AG04449 (cell line): Measurements from ENCODE around the gene ANXA2R.
A peak's percentile ranks its signal among the peaks of the same experiment; 100 is the strongest.

Experiments
- CTCF ChIA-PET: fragments of 350-600 bp; formaldehyde crosslinking; extraction: SDS; loops from one replicate; lab custom pipeline; 2021; ENCODE audit warnings: antibody characterized with exemption; lab: Yijun Ruan, JAX
- POLR2A ChIA-PET: fragments of 400-600, 350-600 bp; formaldehyde crosslinking; extraction: SDS; loops from one replicate; lab custom pipeline; 2020; ENCODE audit warnings: antibody characterized with exemption, inconsistent platforms; lab: Yijun Ruan, JAX
- DNase-seq: peaks from one replicate; pipeline ENCODE4 v3.0.0-alpha.2; 2010; ENCODE audit warnings: low read depth, low spot score
- H3K4me3 ChIP-seq: 2 replicates; pipeline ENCODE4 v1.5.1; 2011; ENCODE audit warnings: low read depth, mild to moderate bottlenecking, control low read depth, low read length
- CTCF ChIP-seq: IDR thresholded peaks from one replicate; pipeline ENCODE4 v1.5.1; 2011; ENCODE audit warnings: mild to moderate bottlenecking, moderate library complexity, low read length, control low read depth, inconsistent platforms; ENCODE audit not compliant: insufficient read depth; ENCODE audit errors: missing control alignments

Gene ANXA2R

GRCh38 chr5:43007246-43007910 lies 32.7 kb downstream of the ANXA2R start:
- ChIA-PET CTCF (interaction anchor here (0.8 to 5.3 kb wide), 13 partner anchors 8 to 98 kb away, joined by 3 to 52 read pairs (median 8); no protein-coding TSS in a partner anchor), POLR2A (interaction anchor here (0.8 to 3.3 kb wide), 5 partner anchors 11 to 57 kb away, joined by 3 to 17 read pairs (median 14); no protein-coding TSS in a partner anchor)
- no peak for DNase-seq
- peak overlapping the region; percentile 57 for H3K4me3 ChIP-seq
- no peak for TF ChIP-seq CTCF

GRCh38 chr5:43006424-43007202 lies 33.5 kb downstream of the ANXA2R start:
- no peak overlapping the region for H3K4me3 ChIP-seq
- no peak for DNase-seq
- CTCF ChIA-PET: interaction anchor here (1.1 to 5.3 kb wide), 9 partner anchors 8 to 99 kb away, joined by 3 to 52 read pairs (median 9); no protein-coding TSS in a partner anchor
- no peak for TF ChIP-seq CTCF
- POLR2A ChIA-PET: interaction anchor here (2.2 to 3.3 kb wide), 2 partner anchors 13 to 56 kb away, joined by 14 to 17 read pairs; no protein-coding TSS in a partner anchor

- H3K4me3 ChIP-seq: no peak overlapping the region
- no peak for TF ChIP-seq CTCF
- ChIA-PET POLR2A (no interaction called here), CTCF (interaction anchor here (5.3 kb wide), 1 partner anchor 10 kb away, joined by 52 read pairs; no protein-coding TSS in a partner anchor)
- DNase-seq: no peak
Observed at GRCh38 chr5:43005031-43005430, 35.1 kb downstream of the ANXA2R start.

GRCh38 chr5:43001748-43002147 lies 38.4 kb downstream of the ANXA2R start:
- CTCF ChIA-PET: interaction anchor here (0.7 kb wide), 1 partner anchor 104 kb away, joined by 3 read pairs; no protein-coding TSS in a partner anchor
- no peak overlapping the region for H3K4me3 ChIP-seq
- no peak for DNase-seq
- POLR2A ChIA-PET: no interaction called here
- no peak for TF ChIP-seq CTCF

- no peak overlapping the region for H3K4me3 ChIP-seq
- ChIA-PET POLR2A (no interaction called here), CTCF (interaction anchor here (0.7 kb wide), 1 partner anchor 105 kb away, joined by 3 read pairs; no protein-coding TSS in a partner anchor)
- no peak for TF ChIP-seq CTCF
- no peak for DNase-seq
Observed at GRCh38 chr5:43000914-43001313, 39.2 kb downstream of the ANXA2R start.
